Peyer's patch (tissue), 4 donors: ENCODE measurements around the gene SYNE1. TPM values are rescaled to one million over a fixed set of nuclear protein-coding genes. Genes with fewer than 3 reads are reported as not detected.

ENCODE experiments used
- DNase-seq, 3 donors: peaks; one replicate each; pipeline ENCODE4 v3.0.0-alpha.2; 2017 to 2019
- H3K27ac ChIP-seq, 4 donors: fragments of 200-600 bp; sonication (generic); one replicate each; pipeline ENCODE4 v1.5.1; 2016 to 2019
- H3K27me3 ChIP-seq, 2 donors: fragments of 200-600 bp; sonication (generic); one replicate each; pipeline ENCODE4 v1.5.1; 2019
- H3K36me3 ChIP-seq, 3 donors: fragments of 200-600 bp; sonication (generic); one replicate each; pipeline ENCODE4 v1.5.1; 2016 to 2019
- H3K4me1 ChIP-seq, 4 donors: fragments of 200-600 bp; sonication (generic); one replicate each; pipeline ENCODE4 v1.5.1; 2016 to 2019
- H3K4me3 ChIP-seq, 4 donors: fragments of 200-600 bp; sonication (generic); 1 replicate in 3 of 4; 2 replicates in 1 of 4; pipeline ENCODE4 v1.5.1; 2016 to 2019; ENCODE audit warnings: mild to moderate bottlenecking in 1 of 4
- H3K9me3 ChIP-seq, 4 donors: fragments of 200-600 bp; sonication (generic); one replicate each; pipeline ENCODE4 v1.5.1; 2016 to 2019; ENCODE audit warnings: mild to moderate bottlenecking in 1 of 4
- CTCF ChIP-seq, 6 experiments: fragments of 450-650 bp in 4 of 6; fragments of 200-600 bp in 2 of 6; sonication (generic) in 1 of 6; IDR thresholded peaks; one replicate each; pipeline ENCODE4 v1.5.1; 2017 to 2019; ENCODE audit warnings: antibody characterized with exemption in 6 of 6, mild to moderate bottlenecking in 3 of 6, moderate library complexity in 1 of 6
- POLR2A ChIP-seq, 2 donors: fragments of 450-650 bp; IDR thresholded peaks; one replicate each; pipeline ENCODE4 v1.5.1; 2017; ENCODE audit warnings: antibody characterized with exemption in 2 of 2, mild to moderate bottlenecking in 2 of 2, moderate library complexity in 2 of 2
- total RNA-seq, 4 donors: library from RNA; depleted of rRNA; stranded (reverse); fragments of >200 nt; gene quantifications; one replicate each; pipeline ENCODE4 v1.1.0, GENCODE V29; 2016

The SYNE1 gene
- total RNA-seq, 4 donors from 2014 or later = 23.1 to 245 (median 34.8) TPM

GRCh38 chr6:152372945-152373344 is 264.2 kb downstream of the SYNE1 start:
- TF ChIP-seq POLR2A (IDR thresholded peaks at IDR 0.05) = no peak
- no peak for TF ChIP-seq CTCF (IDR thresholded peaks at IDR 0.05)
- H3K4me1 ChIP-seq = no peaks in the 10 kb centered on the region
- H3K27ac ChIP-seq = no peak overlapping the region
- H3K4me3 ChIP-seq = no peak overlapping the region
- H3K27me3 ChIP-seq = no peaks in the 10 kb centered on the region
- no peaks in the 10 kb centered on the region for H3K9me3 ChIP-seq
- H3K36me3 ChIP-seq = peaks cover 0 to 4% (median 0%) of the 10 kb centered on the region in 3 donors
- DNase-seq = no peak

DNA sequence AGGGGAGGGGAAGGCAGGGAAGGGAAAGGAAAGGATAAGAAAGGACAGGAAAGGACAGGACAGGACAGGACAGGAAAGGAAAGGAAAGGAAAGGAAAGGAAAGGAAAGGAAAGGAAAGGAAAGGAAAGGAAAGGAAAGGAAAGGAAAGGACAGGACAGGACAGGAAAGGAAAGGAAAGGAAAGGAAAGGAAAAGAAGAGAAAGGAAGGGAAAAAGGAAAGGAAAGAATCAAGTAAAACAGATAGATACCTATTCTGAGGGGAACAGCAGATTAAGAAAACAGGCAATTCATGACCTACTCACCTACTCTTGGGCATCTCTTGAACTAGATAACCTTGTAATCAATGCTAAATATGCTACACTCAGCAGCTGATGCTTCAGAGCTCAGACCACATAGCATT is 265.4 kb downstream of the SYNE1 start:
- no peaks in the 10 kb centered on the region for H3K27me3 ChIP-seq
- TF ChIP-seq CTCF (IDR thresholded peaks at IDR 0.05) (no peak), POLR2A (IDR thresholded peaks at IDR 0.05) (no peak)
- no peak for DNase-seq
- H3K36me3 ChIP-seq = peaks cover 0 to 4% (median 0%) of the 10 kb centered on the region in 3 donors
- H3K9me3 ChIP-seq = no peaks in the 10 kb centered on the region
- H3K4me1 ChIP-seq = no peaks in the 10 kb centered on the region
- H3K27ac ChIP-seq = no peak overlapping the region
- H3K4me3 ChIP-seq = no peak overlapping the region

GRCh38 chr6:152368751-152369624 is 268.2 kb downstream of the SYNE1 start:
- peak in 1 of 3 donors; percentile 53 for DNase-seq
- H3K9me3 ChIP-seq = no peaks in the 10 kb centered on the region
- no peak overlapping the region for H3K4me3 ChIP-seq
- peak overlapping the region; percentile 4 to 37 (median 21) for H3K27ac ChIP-seq
- H3K4me1 ChIP-seq = no peaks in the 10 kb centered on the region
- no peaks in the 10 kb centered on the region for H3K27me3 ChIP-seq
- TF ChIP-seq CTCF (IDR thresholded peaks at IDR 0.05) (no peak), POLR2A (IDR thresholded peaks at IDR 0.05) (no peak)
- no peaks in the 10 kb centered on the region for H3K36me3 ChIP-seq

DNA sequence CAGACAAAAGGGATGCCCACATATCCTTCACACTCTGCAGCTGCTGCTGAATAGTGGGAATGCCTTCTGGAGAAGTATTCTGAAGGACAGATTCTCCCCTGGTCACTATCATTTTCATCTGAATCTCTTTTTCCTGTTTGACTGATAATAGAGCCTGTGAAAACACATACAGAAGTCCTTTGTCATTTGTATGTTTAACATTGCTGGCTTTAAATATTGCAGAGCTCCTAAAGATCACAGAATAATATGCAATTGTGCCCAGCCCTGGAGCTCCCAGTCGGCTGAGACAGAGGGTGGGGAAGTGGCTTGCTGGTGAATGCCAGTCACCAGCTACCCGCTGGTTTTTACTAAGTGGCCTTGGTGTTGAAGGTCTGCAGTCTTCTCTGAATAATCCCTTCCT is 272.3 kb downstream of the SYNE1 start:
- Histone ChIP-seq H3K9me3 (no peaks in the 10 kb centered on the region), H3K4me3 (no peak overlapping the region), H3K4me1 (no peaks in the 10 kb centered on the region), H3K27me3 (no peaks in the 10 kb centered on the region), H3K36me3 (no peaks in the 10 kb centered on the region), H3K27ac (no peak overlapping the region)
- no peak for TF ChIP-seq CTCF (IDR thresholded peaks at IDR 0.05)
- TF ChIP-seq POLR2A (IDR thresholded peaks at IDR 0.05) = no peak
- DNase-seq = no peak

GRCh38 chr6:152360034-152360433 is 277.1 kb downstream of the SYNE1 start:
- no peak overlapping the region for H3K27ac ChIP-seq
- H3K4me3 ChIP-seq = no peak overlapping the region
- H3K4me1 ChIP-seq = no peaks in the 10 kb centered on the region
- H3K27me3 ChIP-seq = no peaks in the 10 kb centered on the region
- H3K9me3 ChIP-seq = no peaks in the 10 kb centered on the region
- TF ChIP-seq POLR2A (IDR thresholded peaks at IDR 0.05) (no peak), CTCF (IDR thresholded peaks at IDR 0.05) (no peak)
- DNase-seq = no peak
- H3K36me3 ChIP-seq = peaks cover 0 to 5% (median 0%) of the 10 kb centered on the region in 3 donors
